Neural crest cell (in vitro differentiated cells): Measurements from ENCODE around the gene GGA3. TPM values are rescaled to one million over a fixed set of nuclear protein-coding genes. Genes with fewer than 3 reads are reported as not detected.
"Not testable (repeated sequence)": the region's sequence is repeated elsewhere in the genome, so short reads cannot be mapped to it uniquely, and the experiment has no call there.

ENCODE experiments used
- DNase-seq: peaks from one replicate; pipeline ENCODE4 v3.0.0; 2021; ENCODE audit warnings: low read depth, mixed read lengths, low spot score
- H3K27ac Mint-ChIP-seq: one replicate; pipeline ENCODE4 v1.8.0; 2021; ENCODE audit warnings: mild to moderate bottlenecking, mixed read lengths; ENCODE audit not compliant: unreplicated experiment
- H3K27me3 Mint-ChIP-seq: 2 replicates; pipeline ENCODE4 v1.8.0; 2021; ENCODE audit warnings: low read depth, mild to moderate bottlenecking, mixed read lengths
- H3K36me3 Mint-ChIP-seq: 2 replicates; pipeline ENCODE4 v1.8.0; 2021; ENCODE audit warnings: low read depth, mild to moderate bottlenecking, mixed read lengths
- H3K4me1 Mint-ChIP-seq: 2 replicates; pipeline ENCODE4 v1.8.0; 2021; ENCODE audit warnings: mixed read lengths
- H3K4me3 Mint-ChIP-seq: one replicate; pipeline ENCODE4 v1.8.0; 2021; ENCODE audit warnings: mild to moderate bottlenecking, mixed read lengths
- H3K9me3 Mint-ChIP-seq: 2 replicates; pipeline ENCODE4 v1.8.0; 2021; ENCODE audit warnings: mixed read lengths
- total RNA-seq: library from RNA; stranded (reverse); gene quantifications from 2 replicates; pipeline ENCODE4 v1.2.1, GENCODE V29; 2021
- TF ChIP-seq, protein P1 (sequence below): fragments of 200-600 bp; sonication (generic); conservative IDR thresholded peaks from 2 replicates; pipeline ENCODE4 v1.5.0; 2021; ENCODE audit warnings: antibody characterized with exemption, mild to moderate bottlenecking

GGA3 gene
- total RNA-seq, 1 donor from 2014 or later, result 59.0 TPM

DNA sequence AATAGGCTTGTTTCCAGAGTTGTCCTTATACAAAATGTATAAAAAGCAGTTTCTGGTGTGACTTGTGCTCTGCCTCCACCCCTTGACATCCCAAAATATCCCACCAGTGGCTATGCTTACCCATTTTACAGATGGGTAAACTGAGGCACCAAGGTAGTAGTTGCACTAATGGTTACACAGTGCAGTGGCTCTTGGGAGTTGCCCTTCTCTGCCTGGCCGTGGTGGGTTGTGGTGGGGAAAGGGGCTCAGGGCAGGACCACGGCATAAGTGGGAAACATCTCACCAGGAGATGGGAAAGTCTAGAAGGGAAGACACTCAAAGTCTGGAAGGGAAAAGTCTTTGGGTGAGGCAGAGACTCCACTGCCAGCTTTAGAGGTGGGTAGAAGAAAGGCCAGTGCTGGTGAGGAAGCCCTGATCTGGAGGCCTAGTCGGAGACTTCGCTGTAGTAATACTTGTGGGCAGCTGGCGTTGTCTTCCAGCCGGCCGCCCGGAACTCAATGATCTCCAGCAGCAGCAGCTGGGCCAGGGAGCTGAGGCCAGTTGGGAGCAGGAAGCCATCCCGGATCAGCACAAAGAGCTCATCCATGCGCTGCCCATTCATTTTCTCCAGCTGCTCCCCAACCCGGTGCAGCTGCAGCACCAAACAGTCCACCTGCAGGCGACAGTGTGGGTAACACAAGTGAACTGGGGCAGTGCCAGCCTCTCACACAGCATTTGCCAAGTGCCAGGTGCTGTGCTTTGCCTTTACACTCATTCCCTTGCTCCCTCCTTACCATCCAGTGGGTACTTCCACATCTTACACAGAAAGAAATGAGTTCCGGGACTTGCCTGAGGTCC is 5.1 kb upstream of the GGA3 start:
- no peak for DNase-seq
- Mint-ChIP-seq H3K27me3 (no peaks in the 10 kb centered on the region), H3K36me3 (no peaks in the 10 kb centered on the region), H3K4me1 (peaks cover 23% of the 10 kb centered on the region), H3K27ac (no peak overlapping the region), H3K4me3 (peak overlapping the region; percentile 77), H3K9me3 (no peaks in the 10 kb centered on the region)
- TF ChIP-seq, protein P1, sequence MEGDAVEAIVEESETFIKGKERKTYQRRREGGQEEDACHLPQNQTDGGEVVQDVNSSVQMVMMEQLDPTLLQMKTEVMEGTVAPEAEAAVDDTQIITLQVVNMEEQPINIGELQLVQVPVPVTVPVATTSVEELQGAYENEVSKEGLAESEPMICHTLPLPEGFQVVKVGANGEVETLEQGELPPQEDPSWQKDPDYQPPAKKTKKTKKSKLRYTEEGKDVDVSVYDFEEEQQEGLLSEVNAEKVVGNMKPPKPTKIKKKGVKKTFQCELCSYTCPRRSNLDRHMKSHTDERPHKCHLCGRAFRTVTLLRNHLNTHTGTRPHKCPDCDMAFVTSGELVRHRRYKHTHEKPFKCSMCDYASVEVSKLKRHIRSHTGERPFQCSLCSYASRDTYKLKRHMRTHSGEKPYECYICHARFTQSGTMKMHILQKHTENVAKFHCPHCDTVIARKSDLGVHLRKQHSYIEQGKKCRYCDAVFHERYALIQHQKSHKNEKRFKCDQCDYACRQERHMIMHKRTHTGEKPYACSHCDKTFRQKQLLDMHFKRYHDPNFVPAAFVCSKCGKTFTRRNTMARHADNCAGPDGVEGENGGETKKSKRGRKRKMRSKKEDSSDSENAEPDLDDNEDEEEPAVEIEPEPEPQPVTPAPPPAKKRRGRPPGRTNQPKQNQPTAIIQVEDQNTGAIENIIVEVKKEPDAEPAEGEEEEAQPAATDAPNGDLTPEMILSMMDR, result no peak

DNA sequence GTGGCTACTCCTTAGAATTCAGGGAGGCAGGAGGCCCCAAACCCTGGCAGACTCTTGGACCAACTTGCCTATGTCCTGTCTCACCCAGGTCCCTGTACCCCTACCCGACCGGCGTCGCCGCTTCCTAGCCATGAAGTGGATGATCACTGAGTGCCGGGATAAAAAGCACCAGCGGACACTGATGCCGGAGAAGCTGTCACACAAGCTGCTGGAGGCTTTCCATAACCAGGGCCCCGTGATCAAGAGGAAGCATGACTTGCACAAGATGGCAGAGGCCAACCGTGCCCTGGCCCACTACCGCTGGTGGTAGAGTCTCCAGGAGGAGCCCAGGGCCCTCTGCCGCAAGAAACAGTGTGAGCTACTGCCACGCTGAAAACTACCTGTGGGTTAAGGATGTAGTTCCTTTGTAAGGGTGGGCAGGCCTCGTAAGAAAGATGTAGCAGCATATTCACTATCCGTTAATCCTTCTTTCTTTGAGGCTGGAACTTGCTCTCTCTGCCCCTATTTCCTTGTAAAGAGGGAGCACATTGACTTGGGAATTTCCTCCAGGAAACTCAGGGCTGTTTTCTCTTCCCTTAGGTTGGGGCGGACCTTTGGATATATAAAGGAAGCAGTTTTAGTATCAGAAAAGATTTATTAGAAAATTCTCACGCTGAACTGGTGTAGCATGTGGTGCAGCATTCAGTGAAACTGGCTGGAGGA is 4.4 kb upstream of the GGA3 start:
- H3K9me3 Mint-ChIP-seq, result no peaks in the 10 kb centered on the region
- no peak overlapping the region for H3K27ac Mint-ChIP-seq
- no peak for DNase-seq
- H3K4me3 Mint-ChIP-seq, result peak overlapping the region; percentile 47
- H3K36me3 Mint-ChIP-seq, result no peaks in the 10 kb centered on the region
- no peaks in the 10 kb centered on the region for H3K27me3 Mint-ChIP-seq
- TF ChIP-seq, protein P1, result no peak
- peaks cover 26% of the 10 kb centered on the region for H3K4me1 Mint-ChIP-seq

DNA sequence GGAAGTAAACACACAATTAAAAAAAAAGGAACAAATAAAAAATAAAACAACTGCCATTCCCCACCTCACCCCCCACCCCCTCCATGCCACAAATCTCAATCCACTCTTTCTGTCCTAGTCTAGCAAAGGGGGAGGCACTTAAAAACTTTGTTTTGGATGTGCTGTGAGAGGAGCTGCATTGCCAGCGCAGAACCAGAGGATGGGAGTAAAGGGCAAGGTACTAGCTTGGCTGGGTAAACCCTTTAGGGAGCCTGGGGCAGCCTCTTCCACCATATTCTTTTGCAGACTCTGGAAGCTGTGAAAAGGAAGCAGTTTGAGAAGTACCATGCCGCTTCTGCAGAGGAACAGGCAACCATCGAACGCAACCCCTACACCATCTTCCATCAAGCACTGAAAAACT is 1.6 kb upstream of the GGA3 start:
- TF ChIP-seq, protein P1, result no peak
- no peak for DNase-seq
- Mint-ChIP-seq H3K4me3 (peak overlapping the region; percentile 99), H3K9me3 (no peaks in the 10 kb centered on the region), H3K27ac (no peak overlapping the region), H3K27me3 (no peaks in the 10 kb centered on the region), H3K36me3 (no peaks in the 10 kb centered on the region), H3K4me1 (peaks cover 32% of the 10 kb centered on the region)

DNA sequence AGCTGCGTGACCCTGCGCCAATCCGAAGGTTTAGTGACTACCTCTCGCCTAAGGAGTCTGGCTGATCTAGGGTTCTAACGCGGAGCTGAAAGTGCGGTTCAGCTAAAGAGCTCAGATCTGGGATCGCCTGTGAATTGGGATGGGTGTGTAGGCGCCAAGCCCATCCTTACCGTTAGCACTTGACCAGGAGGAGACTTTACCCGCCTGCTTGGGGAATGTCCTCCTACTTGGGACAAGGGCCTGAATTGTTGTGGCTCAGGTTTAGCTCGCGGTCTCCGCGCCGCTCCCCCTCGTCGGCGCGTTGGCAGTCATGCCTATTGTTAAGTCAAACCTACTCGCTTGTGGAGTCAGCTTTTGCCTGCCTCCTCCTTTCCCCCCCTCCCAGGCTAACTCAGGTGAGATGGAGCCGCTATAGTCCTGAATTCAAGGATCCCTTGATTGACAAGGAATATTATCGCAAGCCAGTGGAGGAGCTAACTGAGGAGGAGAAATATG is 753 bp upstream of the GGA3 start:
- TF ChIP-seq, protein P1, result no peak
- DNase-seq, result no peak
- no peaks in the 10 kb centered on the region for H3K36me3 Mint-ChIP-seq
- H3K4me1 Mint-ChIP-seq, result peaks cover 37% of the 10 kb centered on the region
- peak overlapping the region; percentile 99 for H3K4me3 Mint-ChIP-seq
- H3K9me3 Mint-ChIP-seq, result no peaks in the 10 kb centered on the region
- H3K27ac Mint-ChIP-seq, result peak overlapping the region; percentile 100
- H3K27me3 Mint-ChIP-seq, result no peaks in the 10 kb centered on the region

DNA sequence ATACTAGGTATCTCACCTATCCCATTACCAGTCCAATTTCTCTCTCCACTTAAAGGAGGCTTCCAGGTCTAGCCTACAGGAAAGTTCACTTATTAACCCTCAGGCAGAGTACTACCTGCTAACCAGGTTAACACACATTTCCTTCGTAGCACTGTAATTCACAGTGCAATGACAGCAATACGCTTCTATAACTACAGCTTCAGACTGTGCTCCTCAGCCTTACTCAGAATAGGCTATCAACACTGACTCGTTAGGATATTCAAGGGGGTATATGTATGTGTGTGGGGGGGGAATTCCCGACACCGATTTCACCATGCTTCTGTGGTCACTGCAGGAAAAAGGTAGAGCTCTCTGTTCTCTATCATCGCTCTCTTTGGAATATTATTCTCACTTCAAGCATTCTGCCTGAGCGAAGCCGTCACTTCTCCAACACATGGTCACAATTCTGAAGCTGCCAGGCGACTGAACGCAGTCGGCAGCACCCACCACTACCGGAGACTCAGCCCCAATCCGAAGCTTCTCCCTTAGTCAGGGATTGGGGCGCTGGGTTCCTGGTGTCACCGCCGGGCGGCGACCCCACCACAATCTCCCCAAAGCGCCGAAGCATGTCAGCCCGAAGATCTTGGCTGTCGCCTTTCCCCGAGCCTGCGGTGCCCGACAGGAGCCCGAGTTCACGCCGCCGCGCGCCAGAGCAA is 618 bp downstream of the GGA3 start:
- TF ChIP-seq, protein P1, result peak; percentile 30
- H3K36me3 Mint-ChIP-seq, result no peaks in the 10 kb centered on the region

DNA sequence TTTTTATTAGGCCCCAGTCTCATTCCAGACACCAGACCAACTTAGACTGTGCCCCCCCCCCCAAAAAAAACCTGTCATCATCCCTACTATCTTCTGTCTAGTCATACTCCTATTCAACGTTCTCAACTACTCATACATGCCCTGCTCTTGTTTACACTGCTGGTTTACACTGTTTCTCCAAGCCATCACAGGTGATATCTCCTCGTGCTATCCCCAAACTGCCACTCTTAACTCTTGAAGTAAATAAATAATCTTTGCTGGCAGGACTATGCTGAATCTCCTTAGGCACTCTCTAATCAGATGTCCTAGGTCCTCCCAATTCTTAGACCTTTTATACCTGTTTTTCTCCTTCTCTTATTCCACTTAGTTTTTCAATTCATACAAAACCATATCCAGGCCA is 4.2 kb downstream of the GGA3 start:
- H3K27ac Mint-ChIP-seq, H3K9me3 Mint-ChIP-seq, DNase-seq, H3K36me3 Mint-ChIP-seq, H3K27me3 Mint-ChIP-seq: not testable (repeated sequence)
- Mint-ChIP-seq H3K4me3 (peak overlapping the region; percentile 61), H3K4me1 (peaks cover 29% of the 10 kb centered on the region)

More for the DNA sequence above, 618 bp downstream of the GGA3 start:
- Mint-ChIP-seq H3K4me3 (peak overlapping the region; percentile 99), H3K9me3 (no peaks in the 10 kb centered on the region), H3K27me3 (no peaks in the 10 kb centered on the region), H3K4me1 (peaks cover 38% of the 10 kb centered on the region), H3K27ac (peak overlapping the region; percentile 100)
- DNase-seq, result no peak

DNA sequence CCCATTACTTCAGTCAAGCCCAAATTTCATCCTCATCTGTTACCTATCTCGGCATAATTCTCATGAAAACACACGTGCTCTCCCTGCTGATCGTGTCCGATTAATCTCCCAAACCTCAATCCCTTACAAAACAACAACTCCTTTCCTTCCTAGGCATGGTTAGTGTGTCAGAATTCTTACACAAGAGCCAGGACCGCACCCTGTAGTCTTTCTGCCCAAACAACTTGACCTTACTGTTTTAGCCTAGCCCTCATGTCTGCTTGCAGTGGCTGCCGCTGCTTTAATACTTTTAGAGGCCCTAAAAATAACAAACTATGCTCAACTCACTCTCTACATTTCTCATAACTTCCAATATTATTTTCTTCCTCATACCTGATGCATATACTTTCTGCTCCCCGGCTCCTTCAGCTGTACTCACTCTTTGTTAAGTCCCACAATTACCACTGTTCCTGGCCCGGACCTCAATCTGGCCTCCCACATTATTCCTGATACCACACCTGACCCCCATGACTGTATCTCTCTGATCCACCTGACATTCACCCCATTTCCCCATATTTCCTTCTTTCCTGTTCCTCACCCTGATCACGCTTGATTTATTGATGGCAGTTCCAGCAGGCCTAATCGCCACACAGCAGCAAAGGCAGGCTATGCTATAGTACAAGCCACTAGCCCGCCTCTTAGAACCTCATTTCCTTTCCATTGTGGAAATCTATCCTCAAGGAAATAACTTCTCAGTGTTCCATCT is 5.3 kb downstream of the GGA3 start:
- Mint-ChIP-seq H3K4me1 (peaks cover 30% of the 10 kb centered on the region), H3K27ac (peak overlapping the region; percentile 53), H3K4me3 (peak overlapping the region; percentile 3)
- not testable (repeated sequence) for DNase-seq, H3K9me3 Mint-ChIP-seq, H3K36me3 Mint-ChIP-seq, H3K27me3 Mint-ChIP-seq
